Measurements from ENCODE around the gene ARHGAP6.

DNA sequence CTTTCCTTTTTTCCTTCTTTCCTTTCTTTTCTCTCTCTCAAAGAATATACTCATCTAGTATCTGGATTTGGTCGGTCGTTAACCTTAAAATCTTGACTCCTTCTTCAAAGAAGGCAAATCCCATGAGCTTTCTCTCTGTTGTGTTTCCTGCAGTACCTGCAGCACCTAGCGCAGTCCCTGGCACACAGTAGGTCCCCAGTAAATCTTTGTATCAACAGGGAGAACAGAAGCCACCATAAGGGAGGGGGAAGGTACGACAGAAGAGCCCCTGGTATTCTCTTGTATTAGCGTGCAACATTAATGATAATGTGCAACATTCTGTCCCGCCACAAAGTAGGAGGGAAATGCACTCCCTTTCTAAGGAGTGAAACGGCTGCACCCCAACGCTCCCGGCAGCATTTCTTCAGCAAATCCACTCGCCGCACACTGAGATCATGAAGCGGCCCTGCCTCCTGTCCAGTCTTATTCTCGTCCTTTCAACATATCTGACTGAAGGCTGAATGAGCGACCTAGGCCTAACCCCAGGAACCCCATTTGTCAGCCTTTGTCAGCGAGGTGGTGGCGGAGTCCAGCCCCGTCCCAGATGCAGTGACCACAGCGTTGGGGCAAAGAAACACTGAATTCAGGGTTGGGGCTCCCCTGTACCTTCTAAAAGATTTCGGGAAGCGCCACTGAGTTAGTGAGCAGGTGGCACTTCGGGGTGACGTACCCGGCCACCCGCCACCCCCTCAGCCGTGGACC lies 238.8 kb downstream of the ARHGAP6 start:
- TF ChIP-seq POLR2A (IDR thresholded peaks at IDR 0.05): peak in 1 of 2 donors; percentile 46
- TF ChIP-seq, protein P1, sequence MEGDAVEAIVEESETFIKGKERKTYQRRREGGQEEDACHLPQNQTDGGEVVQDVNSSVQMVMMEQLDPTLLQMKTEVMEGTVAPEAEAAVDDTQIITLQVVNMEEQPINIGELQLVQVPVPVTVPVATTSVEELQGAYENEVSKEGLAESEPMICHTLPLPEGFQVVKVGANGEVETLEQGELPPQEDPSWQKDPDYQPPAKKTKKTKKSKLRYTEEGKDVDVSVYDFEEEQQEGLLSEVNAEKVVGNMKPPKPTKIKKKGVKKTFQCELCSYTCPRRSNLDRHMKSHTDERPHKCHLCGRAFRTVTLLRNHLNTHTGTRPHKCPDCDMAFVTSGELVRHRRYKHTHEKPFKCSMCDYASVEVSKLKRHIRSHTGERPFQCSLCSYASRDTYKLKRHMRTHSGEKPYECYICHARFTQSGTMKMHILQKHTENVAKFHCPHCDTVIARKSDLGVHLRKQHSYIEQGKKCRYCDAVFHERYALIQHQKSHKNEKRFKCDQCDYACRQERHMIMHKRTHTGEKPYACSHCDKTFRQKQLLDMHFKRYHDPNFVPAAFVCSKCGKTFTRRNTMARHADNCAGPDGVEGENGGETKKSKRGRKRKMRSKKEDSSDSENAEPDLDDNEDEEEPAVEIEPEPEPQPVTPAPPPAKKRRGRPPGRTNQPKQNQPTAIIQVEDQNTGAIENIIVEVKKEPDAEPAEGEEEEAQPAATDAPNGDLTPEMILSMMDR (IDR thresholded peaks at IDR 0.05): no peak

Data from thyroid gland (tissue), 4 donors.